ENCODE measurements around the gene GJA9. TPM values are rescaled to one million over a fixed set of nuclear protein-coding genes. Genes with fewer than 3 reads are reported as not detected.

The GJA9 gene
- total RNA-seq, 1 donor, result not detected

- Histone ChIP-seq H3K4me3 (ENCODE audit: insufficient read depth, low read length) (no peak overlapping the region), H2AFZ (ENCODE audit: low read length) (no peak overlapping the region), H3K79me2 (ENCODE audit: insufficient read depth, low read length) (no peaks in the 10 kb centered on the region), H3K36me3 (ENCODE audit: insufficient read depth, low read length) (no peaks in the 10 kb centered on the region), H3K27me3 (ENCODE audit: insufficient read depth, low read length) (no peaks in the 10 kb centered on the region), H3K4me2 (ENCODE audit: insufficient read depth, low read length) (no peak overlapping the region), H4K20me1 (ENCODE audit: insufficient read depth, low read length) (no peaks in the 10 kb centered on the region), H3K9me3 (ENCODE audit: low read depth, low read length) (no peaks in the 10 kb centered on the region), H3K27ac (ENCODE audit: low read depth, low read length) (no peak overlapping the region), H3K4me1 (ENCODE audit: insufficient read depth, low read length) (peaks cover 10% of the 10 kb centered on the region)
- no peak for DNase-seq (ENCODE audit: insufficient read length, low spot score, missing footprints)
- TF ChIP-seq, protein P1, sequence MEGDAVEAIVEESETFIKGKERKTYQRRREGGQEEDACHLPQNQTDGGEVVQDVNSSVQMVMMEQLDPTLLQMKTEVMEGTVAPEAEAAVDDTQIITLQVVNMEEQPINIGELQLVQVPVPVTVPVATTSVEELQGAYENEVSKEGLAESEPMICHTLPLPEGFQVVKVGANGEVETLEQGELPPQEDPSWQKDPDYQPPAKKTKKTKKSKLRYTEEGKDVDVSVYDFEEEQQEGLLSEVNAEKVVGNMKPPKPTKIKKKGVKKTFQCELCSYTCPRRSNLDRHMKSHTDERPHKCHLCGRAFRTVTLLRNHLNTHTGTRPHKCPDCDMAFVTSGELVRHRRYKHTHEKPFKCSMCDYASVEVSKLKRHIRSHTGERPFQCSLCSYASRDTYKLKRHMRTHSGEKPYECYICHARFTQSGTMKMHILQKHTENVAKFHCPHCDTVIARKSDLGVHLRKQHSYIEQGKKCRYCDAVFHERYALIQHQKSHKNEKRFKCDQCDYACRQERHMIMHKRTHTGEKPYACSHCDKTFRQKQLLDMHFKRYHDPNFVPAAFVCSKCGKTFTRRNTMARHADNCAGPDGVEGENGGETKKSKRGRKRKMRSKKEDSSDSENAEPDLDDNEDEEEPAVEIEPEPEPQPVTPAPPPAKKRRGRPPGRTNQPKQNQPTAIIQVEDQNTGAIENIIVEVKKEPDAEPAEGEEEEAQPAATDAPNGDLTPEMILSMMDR (IDR thresholded peaks at IDR 0.05; ENCODE audit: extremely low read depth, low read depth, low read length), result no peak
Measured at GRCh38 chr1:38925391-38925790, 44.0 kb upstream of the GJA9 start.

GRCh38 chr1:38923607-38924006 lies 42.2 kb upstream of the GJA9 start:
- peaks cover 10% of the 10 kb centered on the region for H3K4me1 ChIP-seq (ENCODE audit: insufficient read depth, low read length)
- no peak overlapping the region for H3K27ac ChIP-seq (ENCODE audit: low read depth, low read length)
- H3K4me2 ChIP-seq (ENCODE audit: insufficient read depth, low read length), result peak overlapping the region; percentile 7
- H3K9me3 ChIP-seq (ENCODE audit: low read depth, low read length), result no peaks in the 10 kb centered on the region
- H3K79me2 ChIP-seq (ENCODE audit: insufficient read depth, low read length), result no peaks in the 10 kb centered on the region
- H3K4me3 ChIP-seq (ENCODE audit: insufficient read depth, low read length), result no peak overlapping the region
- DNase-seq (ENCODE audit: insufficient read length, low spot score, missing footprints), result peak; percentile 76
- H2AFZ ChIP-seq (ENCODE audit: low read length), result no peak overlapping the region
- H3K36me3 ChIP-seq (ENCODE audit: insufficient read depth, low read length), result no peaks in the 10 kb centered on the region
- H4K20me1 ChIP-seq (ENCODE audit: insufficient read depth, low read length), result no peaks in the 10 kb centered on the region
- no peaks in the 10 kb centered on the region for H3K27me3 ChIP-seq (ENCODE audit: insufficient read depth, low read length)
- TF ChIP-seq, protein P1 (IDR thresholded peaks at IDR 0.05; ENCODE audit: extremely low read depth, low read depth, low read length), result no peak

DNA sequence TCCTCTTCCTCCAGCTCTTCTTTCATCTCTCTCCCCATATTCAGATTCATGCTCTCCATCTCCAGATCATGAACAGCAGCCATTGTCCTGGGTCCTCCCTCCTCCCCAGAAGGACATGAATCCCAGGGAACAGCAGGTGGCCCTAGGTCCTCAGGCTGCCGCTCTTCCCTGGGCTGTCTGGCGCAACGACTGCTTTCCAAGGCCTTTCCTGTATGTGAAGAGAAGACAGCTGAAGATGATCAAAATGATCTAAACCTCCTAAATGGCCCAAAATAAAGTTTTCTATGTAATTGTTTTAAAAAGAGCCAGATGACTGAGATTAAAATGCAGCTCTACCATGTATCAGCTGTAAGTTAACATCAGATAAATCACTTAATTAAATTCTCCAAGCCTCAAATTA lies 37.7 kb upstream of the GJA9 start:
- H3K27me3 ChIP-seq (ENCODE audit: insufficient read depth, low read length), result no peaks in the 10 kb centered on the region
- no peak overlapping the region for H2AFZ ChIP-seq (ENCODE audit: low read length)
- no peaks in the 10 kb centered on the region for H3K36me3 ChIP-seq (ENCODE audit: insufficient read depth, low read length)
- no peaks in the 10 kb centered on the region for H3K79me2 ChIP-seq (ENCODE audit: insufficient read depth, low read length)
- H3K9me3 ChIP-seq (ENCODE audit: low read depth, low read length), result no peaks in the 10 kb centered on the region
- peaks cover 10% of the 10 kb centered on the region for H3K4me1 ChIP-seq (ENCODE audit: insufficient read depth, low read length)
- no peak overlapping the region for H3K4me2 ChIP-seq (ENCODE audit: insufficient read depth, low read length)
- TF ChIP-seq, protein P1 (IDR thresholded peaks at IDR 0.05; ENCODE audit: extremely low read depth, low read depth, low read length), result no peak
- no peaks in the 10 kb centered on the region for H4K20me1 ChIP-seq (ENCODE audit: insufficient read depth, low read length)
- no peak overlapping the region for H3K27ac ChIP-seq (ENCODE audit: low read depth, low read length)
- H3K4me3 ChIP-seq (ENCODE audit: insufficient read depth, low read length), result no peak overlapping the region
- DNase-seq (ENCODE audit: insufficient read length, low spot score, missing footprints), result no peak

DNA sequence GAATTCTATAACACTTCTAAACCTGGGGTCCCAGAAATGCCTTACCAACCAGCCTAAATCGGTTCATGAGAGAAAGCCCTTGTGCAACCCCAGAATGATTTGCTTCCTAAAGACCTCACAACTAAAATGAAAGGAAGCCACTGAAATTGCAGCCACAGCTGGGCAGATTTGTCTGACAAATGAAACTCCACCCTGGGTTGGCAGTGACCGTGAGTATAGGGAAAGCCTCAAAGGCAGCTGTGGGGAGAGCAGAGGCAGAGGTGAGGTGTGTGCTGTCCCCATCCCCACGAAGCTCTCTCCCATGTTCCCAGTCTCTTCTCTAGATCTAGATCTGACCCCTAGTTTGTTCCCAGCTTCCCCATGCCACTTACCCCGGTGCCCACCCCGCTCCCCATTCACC lies 37.2 kb upstream of the GJA9 start:
- Histone ChIP-seq H3K4me2 (ENCODE audit: insufficient read depth, low read length) (no peak overlapping the region), H3K27ac (ENCODE audit: low read depth, low read length) (no peak overlapping the region), H3K27me3 (ENCODE audit: insufficient read depth, low read length) (no peaks in the 10 kb centered on the region), H2AFZ (ENCODE audit: low read length) (no peak overlapping the region), H4K20me1 (ENCODE audit: insufficient read depth, low read length) (no peaks in the 10 kb centered on the region), H3K4me3 (ENCODE audit: insufficient read depth, low read length) (no peak overlapping the region), H3K4me1 (ENCODE audit: insufficient read depth, low read length) (peaks cover 5% of the 10 kb centered on the region), H3K36me3 (ENCODE audit: insufficient read depth, low read length) (no peaks in the 10 kb centered on the region), H3K9me3 (ENCODE audit: low read depth, low read length) (no peaks in the 10 kb centered on the region), H3K79me2 (ENCODE audit: insufficient read depth, low read length) (no peaks in the 10 kb centered on the region)
- DNase-seq (ENCODE audit: insufficient read length, low spot score, missing footprints), result peak; percentile 19
- TF ChIP-seq, protein P1 (IDR thresholded peaks at IDR 0.05; ENCODE audit: extremely low read depth, low read depth, low read length), result no peak

Data from osteoblast (primary cell).